Measurements from ENCODE around the gene LMF1. TPM values are rescaled to one million over a fixed set of nuclear protein-coding genes. Genes with fewer than 3 reads are reported as not detected.

Gene LMF1
- total and polyA plus RNA-seq, 5 donors from 2014 or later, result 9.9 to 40.0 (median 12.4) TPM

DNA sequence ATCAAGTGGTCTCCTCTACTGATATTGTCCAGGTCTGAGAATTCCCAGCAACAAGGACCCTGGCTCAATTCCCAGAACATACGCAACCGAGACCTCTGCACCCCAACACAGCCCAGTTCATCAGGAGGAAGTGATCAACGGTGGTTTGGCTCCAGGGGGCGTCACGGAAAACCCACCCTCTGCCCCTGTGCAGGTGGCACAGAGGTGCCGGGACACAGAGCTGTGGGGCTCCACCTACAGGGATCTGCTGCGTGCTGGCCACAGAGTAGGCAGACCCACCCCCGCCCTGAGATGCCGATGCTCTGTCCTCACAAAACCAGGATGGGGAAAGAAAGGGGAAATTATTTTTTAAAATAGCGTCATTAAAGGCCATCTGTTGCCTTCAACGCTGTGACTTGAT lies 69.6 kb downstream of the LMF1 start:
- ATAC-seq (ENCODE audit: low read depth in 2 of 2) (no peak), DNase-seq (no peak)
- Histone ChIP-seq H3K27ac (ENCODE audit: insufficient read depth, low read length, poor library complexity, severe bottlenecking) (no peak overlapping the region), H3K27me3 (ENCODE audit: control insufficient read depth, insufficient read depth, low read length) (no peaks in the 10 kb centered on the region), H3K4me3 (ENCODE audit: low read depth, low read length) (no peak overlapping the region), H3K36me3 (ENCODE audit: control insufficient read depth, insufficient read depth, low read length) (peaks cover 4% of the 10 kb centered on the region), H3K9me3 (ENCODE audit: control insufficient read depth in 2 of 2, low read length in 2 of 2) (no peaks in the 10 kb centered on the region), H3K4me1 (ENCODE audit: control insufficient read depth, insufficient read depth, low read length, poor library complexity, severe bottlenecking) (no peaks in the 10 kb centered on the region)
- H3K9me3 Mint-ChIP-seq, result no peaks in the 10 kb centered on the region
- peaks cover 14% of the 10 kb centered on the region for H3K36me3 Mint-ChIP-seq
- no peaks in the 10 kb centered on the region for H3K27me3 Mint-ChIP-seq
- peaks cover 0 to 4% (median 0%) of the 10 kb centered on the region in 4 donors for H3K4me1 Mint-ChIP-seq
- no peak overlapping the region for H3K4me3 Mint-ChIP-seq
- H3K27ac Mint-ChIP-seq, result no peak overlapping the region

GRCh38 chr16:900211-900610 lies 70.6 kb downstream of the LMF1 start:
- no peak overlapping the region for H3K4me3 Mint-ChIP-seq
- no peaks in the 10 kb centered on the region for H3K36me3 ChIP-seq (ENCODE audit: control insufficient read depth, insufficient read depth, low read length)
- DNase-seq (no peak), ATAC-seq (ENCODE audit: low read depth in 2 of 2) (no peak)
- no peaks in the 10 kb centered on the region for H3K4me1 ChIP-seq (ENCODE audit: control insufficient read depth, insufficient read depth, low read length, poor library complexity, severe bottlenecking)
- no peak overlapping the region for H3K27ac ChIP-seq (ENCODE audit: insufficient read depth, low read length, poor library complexity, severe bottlenecking)
- peaks cover 5% of the 10 kb centered on the region for H3K36me3 Mint-ChIP-seq
- H3K9me3 Mint-ChIP-seq, result no peaks in the 10 kb centered on the region
- no peaks in the 10 kb centered on the region for H3K27me3 ChIP-seq (ENCODE audit: control insufficient read depth, insufficient read depth, low read length)
- H3K9me3 ChIP-seq (ENCODE audit: control insufficient read depth in 2 of 2, low read length in 2 of 2), result no peaks in the 10 kb centered on the region
- H3K27ac Mint-ChIP-seq, result no peak overlapping the region
- H3K4me1 Mint-ChIP-seq, result peaks cover 0 to 3% (median 0%) of the 10 kb centered on the region in 4 donors
- H3K27me3 Mint-ChIP-seq, result no peaks in the 10 kb centered on the region
- no peak overlapping the region for H3K4me3 ChIP-seq (ENCODE audit: low read depth, low read length)

GRCh38 chr16:899683-900060 lies 71.1 kb downstream of the LMF1 start:
- DNase-seq (no peak), ATAC-seq (ENCODE audit: low read depth in 2 of 2) (no peak)
- H3K9me3 ChIP-seq (ENCODE audit: control insufficient read depth in 2 of 2, low read length in 2 of 2), result no peaks in the 10 kb centered on the region
- H3K27ac Mint-ChIP-seq, result no peak overlapping the region
- H3K27me3 Mint-ChIP-seq, result no peaks in the 10 kb centered on the region
- H3K36me3 ChIP-seq (ENCODE audit: control insufficient read depth, insufficient read depth, low read length), result no peaks in the 10 kb centered on the region
- H3K9me3 Mint-ChIP-seq, result no peaks in the 10 kb centered on the region
- H3K36me3 Mint-ChIP-seq, result peaks cover 4% of the 10 kb centered on the region
- H3K4me3 Mint-ChIP-seq, result no peak overlapping the region
- no peaks in the 10 kb centered on the region for H3K27me3 ChIP-seq (ENCODE audit: control insufficient read depth, insufficient read depth, low read length)
- peaks cover 0 to 2% (median 0%) of the 10 kb centered on the region in 4 donors for H3K4me1 Mint-ChIP-seq
- no peaks in the 10 kb centered on the region for H3K4me1 ChIP-seq (ENCODE audit: control insufficient read depth, insufficient read depth, low read length, poor library complexity, severe bottlenecking)
- H3K4me3 ChIP-seq (ENCODE audit: low read depth, low read length), result no peak overlapping the region
- H3K27ac ChIP-seq (ENCODE audit: insufficient read depth, low read length, poor library complexity, severe bottlenecking), result no peak overlapping the region

DNA sequence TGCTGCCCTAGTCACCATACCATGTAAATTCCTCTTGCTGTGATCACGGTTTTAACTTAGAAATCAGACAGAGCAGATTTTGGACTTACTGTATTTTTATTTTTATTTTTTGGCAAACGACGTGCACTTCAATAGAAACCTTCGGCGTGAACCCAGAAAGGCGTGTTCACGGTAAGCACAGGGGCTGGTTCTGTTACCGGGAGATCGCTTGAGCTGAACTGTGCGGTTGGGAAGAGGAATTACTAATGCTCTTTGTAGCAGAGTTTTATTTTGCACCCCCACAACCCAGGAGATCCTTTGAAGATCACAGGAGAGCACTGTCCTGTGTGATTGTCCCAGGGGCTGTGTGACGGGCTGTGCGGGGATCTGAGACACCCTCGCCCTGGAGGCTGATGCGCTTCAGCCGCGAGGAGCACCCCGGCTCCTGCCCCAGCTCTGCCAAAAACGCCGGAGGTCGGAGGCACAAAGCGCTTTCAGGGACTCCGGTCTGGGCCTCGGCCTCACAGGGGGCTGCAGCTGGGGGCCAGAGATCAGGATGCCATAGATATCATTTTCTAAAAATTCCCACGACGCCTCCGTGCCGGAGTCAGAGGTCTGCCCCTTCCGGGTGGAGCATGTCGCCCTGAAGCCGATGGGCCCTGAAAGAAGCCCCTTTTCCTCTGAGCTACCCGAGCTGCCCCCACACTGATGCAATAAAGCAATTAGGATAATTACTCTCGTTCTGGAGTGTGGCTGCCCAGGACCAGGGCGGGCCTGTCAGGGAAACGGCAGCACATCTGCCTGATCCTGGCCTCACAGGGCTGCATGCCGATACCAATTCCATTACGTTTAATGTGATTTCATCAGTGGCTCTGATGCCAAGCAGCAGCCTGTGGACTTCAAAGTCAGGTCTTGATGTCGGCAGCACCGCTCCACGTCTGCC lies 71.8 kb downstream of the LMF1 start:
- Mint-ChIP-seq H3K4me3 (no peak overlapping the region), H3K9me3 (no peaks in the 10 kb centered on the region), H3K36me3 (peaks cover 4% of the 10 kb centered on the region), H3K27ac (peak overlapping the region in 1 of 3 donors; percentile 32), H3K27me3 (no peaks in the 10 kb centered on the region), H3K4me1 (peaks cover 0 to 2% (median 0%) of the 10 kb centered on the region in 4 donors)
- no peak overlapping the region for H3K27ac ChIP-seq (ENCODE audit: insufficient read depth, low read length, poor library complexity, severe bottlenecking)
- no peaks in the 10 kb centered on the region for H3K36me3 ChIP-seq (ENCODE audit: control insufficient read depth, insufficient read depth, low read length)
- ATAC-seq (ENCODE audit: low read depth in 2 of 2), result no peak
- no peak for DNase-seq
- no peaks in the 10 kb centered on the region for H3K4me1 ChIP-seq (ENCODE audit: control insufficient read depth, insufficient read depth, low read length, poor library complexity, severe bottlenecking)
- no peak overlapping the region for H3K4me3 ChIP-seq (ENCODE audit: low read depth, low read length)
- no peaks in the 10 kb centered on the region for H3K9me3 ChIP-seq (ENCODE audit: control insufficient read depth in 2 of 2, low read length in 2 of 2)
- no peaks in the 10 kb centered on the region for H3K27me3 ChIP-seq (ENCODE audit: control insufficient read depth, insufficient read depth, low read length)

GRCh38 chr16:898216-898615 lies 72.6 kb downstream of the LMF1 start:
- peaks cover 0 to 2% (median 0%) of the 10 kb centered on the region in 4 donors for H3K4me1 Mint-ChIP-seq
- Histone ChIP-seq H3K9me3 (ENCODE audit: control insufficient read depth in 2 of 2, low read length in 2 of 2) (no peaks in the 10 kb centered on the region), H3K27ac (ENCODE audit: insufficient read depth, low read length, poor library complexity, severe bottlenecking) (no peak overlapping the region), H3K27me3 (ENCODE audit: control insufficient read depth, insufficient read depth, low read length) (no peaks in the 10 kb centered on the region), H3K36me3 (ENCODE audit: control insufficient read depth, insufficient read depth, low read length) (no peaks in the 10 kb centered on the region), H3K4me3 (ENCODE audit: low read depth, low read length) (no peak overlapping the region), H3K4me1 (ENCODE audit: control insufficient read depth, insufficient read depth, low read length, poor library complexity, severe bottlenecking) (no peaks in the 10 kb centered on the region)
- H3K9me3 Mint-ChIP-seq, result no peaks in the 10 kb centered on the region
- no peak for ATAC-seq (ENCODE audit: low read depth in 2 of 2)
- H3K36me3 Mint-ChIP-seq, result peaks cover 4% of the 10 kb centered on the region
- DNase-seq, result no peak
- H3K27ac Mint-ChIP-seq, result no peak overlapping the region
- H3K4me3 Mint-ChIP-seq, result no peak overlapping the region
- H3K27me3 Mint-ChIP-seq, result no peaks in the 10 kb centered on the region

GRCh38 chr16:897701-898100 lies 73.1 kb downstream of the LMF1 start:
- Mint-ChIP-seq H3K9me3 (no peaks in the 10 kb centered on the region), H3K4me3 (no peak overlapping the region)
- DNase-seq, result no peak

DNA sequence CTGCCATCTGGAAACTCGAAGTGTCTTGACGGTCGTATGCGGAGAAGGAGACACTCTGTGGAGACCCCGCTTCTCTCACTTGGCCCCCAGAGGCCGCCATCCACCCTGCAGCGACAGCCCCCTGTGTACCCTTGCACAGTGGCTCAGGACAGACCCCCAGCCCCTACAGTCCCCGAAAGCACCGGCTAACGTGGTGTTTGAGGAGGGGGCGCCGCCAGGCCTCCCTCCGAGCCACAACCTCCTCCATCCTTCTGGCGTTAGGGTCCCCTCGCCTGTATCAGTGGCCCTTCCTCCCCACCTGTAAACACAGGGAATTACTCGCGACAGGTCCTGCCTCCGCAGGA lies 73.6 kb downstream of the LMF1 start:
- H3K4me1 ChIP-seq (ENCODE audit: control insufficient read depth, insufficient read depth, low read length, poor library complexity, severe bottlenecking), result no peaks in the 10 kb centered on the region
- no peak overlapping the region for H3K4me3 ChIP-seq (ENCODE audit: low read depth, low read length)
- no peak overlapping the region for H3K27ac ChIP-seq (ENCODE audit: insufficient read depth, low read length, poor library complexity, severe bottlenecking)
- H3K27me3 Mint-ChIP-seq, result no peaks in the 10 kb centered on the region
- no peaks in the 10 kb centered on the region for H3K9me3 Mint-ChIP-seq
- DNase-seq (no peak), ATAC-seq (ENCODE audit: low read depth in 2 of 2) (no peak)
- no peaks in the 10 kb centered on the region for H3K36me3 ChIP-seq (ENCODE audit: control insufficient read depth, insufficient read depth, low read length)
- H3K27me3 ChIP-seq (ENCODE audit: control insufficient read depth, insufficient read depth, low read length), result no peaks in the 10 kb centered on the region
- no peak overlapping the region for H3K27ac Mint-ChIP-seq
- H3K4me3 Mint-ChIP-seq, result no peak overlapping the region
- H3K4me1 Mint-ChIP-seq, result peaks cover 0 to 2% (median 0%) of the 10 kb centered on the region in 4 donors
- peaks cover 4% of the 10 kb centered on the region for H3K36me3 Mint-ChIP-seq
- H3K9me3 ChIP-seq (ENCODE audit: control insufficient read depth in 2 of 2, low read length in 2 of 2), result no peaks in the 10 kb centered on the region

More at GRCh38 chr16:897701-898100, 73.1 kb downstream of the LMF1 start:
- Mint-ChIP-seq H3K4me1 (peaks cover 0 to 2% (median 0%) of the 10 kb centered on the region in 4 donors), H3K36me3 (peaks cover 4% of the 10 kb centered on the region), H3K27ac (no peak overlapping the region), H3K27me3 (no peaks in the 10 kb centered on the region)
- no peaks in the 10 kb centered on the region for H3K4me1 ChIP-seq (ENCODE audit: control insufficient read depth, insufficient read depth, low read length, poor library complexity, severe bottlenecking)
- no peak overlapping the region for H3K27ac ChIP-seq (ENCODE audit: insufficient read depth, low read length, poor library complexity, severe bottlenecking)
- H3K4me3 ChIP-seq (ENCODE audit: low read depth, low read length), result no peak overlapping the region
- H3K27me3 ChIP-seq (ENCODE audit: control insufficient read depth, insufficient read depth, low read length), result no peaks in the 10 kb centered on the region
- no peaks in the 10 kb centered on the region for H3K9me3 ChIP-seq (ENCODE audit: control insufficient read depth in 2 of 2, low read length in 2 of 2)
- ATAC-seq (ENCODE audit: low read depth in 2 of 2), result no peak
- H3K36me3 ChIP-seq (ENCODE audit: control insufficient read depth, insufficient read depth, low read length), result no peaks in the 10 kb centered on the region
